Activated CD8-positive, alpha-beta memory T cell treated with anti-CD3 and anti-CD28 coated beads for 1 hour (primary cell): ENCODE results near the gene CEP250.

Experiments used
- DNase-seq, 2 donors: peaks; one replicate each; pipeline ENCODE4 v3.0.0-alpha.2; 2020; ENCODE audit warnings: low read depth in 1 of 2; ENCODE audit errors: extremely low read depth in 1 of 2

The CEP250 gene

GRCh38 chr20:35560541-35560940, 105.1 kb downstream of the CEP250 start:
- DNase-seq, result no peak

- no peak for DNase-seq
These were observed 105.9 kb downstream of the CEP250 start for GRCh38 chr20:35561268-35561667.

DNA sequence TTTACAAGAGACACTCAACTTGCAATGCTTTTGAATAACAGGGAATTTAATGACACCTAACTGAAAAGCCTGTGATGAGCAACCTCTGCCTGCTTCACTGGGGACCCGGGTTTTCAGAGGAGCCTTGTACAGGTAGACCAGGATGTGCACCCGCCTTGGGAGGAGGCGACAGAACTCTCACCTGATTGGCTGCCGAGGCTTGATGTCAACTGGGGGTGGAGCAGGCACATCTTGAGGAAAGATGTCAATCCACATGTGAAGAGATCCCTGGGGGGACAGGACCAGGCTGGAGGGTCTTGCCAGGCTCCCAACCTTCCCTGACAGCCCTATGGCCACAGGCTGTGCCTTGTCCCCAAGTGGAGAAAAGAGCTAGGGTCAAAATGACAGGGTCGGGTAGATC, 106.3 kb downstream of the CEP250 start:
- DNase-seq, result no peak

- no peak for DNase-seq
These were observed 107.2 kb downstream of the CEP250 start for GRCh38 chr20:35562541-35563110.

- DNase-seq, result no peak
These were observed 108.4 kb downstream of the CEP250 start for GRCh38 chr20:35563834-35564233.

GRCh38 chr20:35564905-35565304, 109.5 kb downstream of the CEP250 start:
- DNase-seq, result no peak

- DNase-seq, result no peak
These were observed 113.2 kb downstream of the CEP250 start for GRCh38 chr20:35568645-35569044.
